ENCODE measurements around the gene IGSF9. TPM values are rescaled to one million over a fixed set of nuclear protein-coding genes. Genes with fewer than 3 reads are reported as not detected.

Gene IGSF9
- total RNA-seq, 1 experiment from 2014 or later = 21.2 TPM

DNA sequence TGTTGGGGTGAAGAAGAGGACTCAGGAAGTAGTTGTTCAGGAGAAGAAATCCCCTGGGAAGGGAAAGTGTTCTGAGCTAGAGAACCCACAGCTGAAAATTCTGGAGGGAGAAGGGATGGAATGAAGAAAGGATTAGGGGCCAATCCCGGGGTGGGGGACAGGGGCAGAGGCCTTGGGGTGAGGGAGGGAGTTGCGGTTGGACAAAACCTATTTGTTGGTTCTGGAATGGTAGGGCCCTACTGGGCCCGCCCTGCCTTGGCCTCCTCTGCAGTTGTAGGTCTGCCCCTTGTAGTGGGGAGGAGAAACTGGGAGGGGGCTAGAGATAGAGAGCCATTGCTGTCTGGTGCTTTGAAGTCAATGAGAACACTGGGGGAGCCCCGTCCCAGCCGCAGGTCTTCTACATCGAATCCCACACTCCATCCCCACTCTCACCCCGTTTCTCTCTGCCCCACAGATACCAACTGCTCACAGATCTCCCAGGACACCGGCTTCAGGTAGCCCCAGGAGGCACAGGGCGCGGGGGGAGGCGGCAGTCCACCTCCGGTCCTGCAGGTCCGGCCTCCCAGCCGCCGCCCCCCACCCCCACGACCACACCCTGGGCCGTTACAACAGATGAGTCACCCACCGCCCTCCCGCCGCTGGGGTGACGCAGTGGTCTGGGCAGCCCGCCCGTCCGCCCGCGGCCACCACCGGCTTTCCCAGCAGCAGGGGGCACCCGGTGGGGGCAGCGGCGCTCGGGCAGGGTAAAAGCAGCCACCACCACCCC lies 21.2 kb downstream of the IGSF9 start:
- H3K27me3 ChIP-seq (replicated peaks; ENCODE audit: control insufficient read depth, insufficient read depth, low read length) = no peaks in the 10 kb centered on the region
- H3K27me3 Mint-ChIP-seq (ENCODE audit: insufficient read depth, unreplicated experiment) = no peaks in the 10 kb centered on the region
- no peaks in the 10 kb centered on the region for H3K9me3 Mint-ChIP-seq (ENCODE audit: unreplicated experiment)
- H3K4me3 ChIP-seq (ENCODE audit: low read depth, low read length) = peak overlapping the region; percentile 63
- peak; percentile 83 to 84 for DNase-seq
- POLR2A ChIA-PET = interaction anchor here (0.8 to 1.5 kb wide), 3 partner anchors 8 to 82 kb away, joined by 3 to 10 read pairs (median 5); no protein-coding TSS in a partner anchor
- H3K4me1 ChIP-seq = peaks cover 52% of the 10 kb centered on the region
- intact Hi-C loops (cut with micrococcal nuclease; ENCODE audit: unreplicated experiment) = loop anchor here (2.0 kb wide), 1 partner anchor 23 kb away; the partner anchor contains the start of gene CFAP45
- H3K4me3 Mint-ChIP-seq (ENCODE audit: unreplicated experiment) = peak overlapping the region; percentile 74
- no peaks in the 10 kb centered on the region for H3K9me3 ChIP-seq
- H3K36me3 ChIP-seq (ENCODE audit: control insufficient read depth, insufficient read depth, low read length) = peaks cover 4% of the 10 kb centered on the region; the same call in 1 of the 2 replicates
- H3K36me3 Mint-ChIP-seq (ENCODE audit: insufficient read depth, unreplicated experiment) = peaks cover 73% of the 10 kb centered on the region
- TF ChIP-seq, protein P1, sequence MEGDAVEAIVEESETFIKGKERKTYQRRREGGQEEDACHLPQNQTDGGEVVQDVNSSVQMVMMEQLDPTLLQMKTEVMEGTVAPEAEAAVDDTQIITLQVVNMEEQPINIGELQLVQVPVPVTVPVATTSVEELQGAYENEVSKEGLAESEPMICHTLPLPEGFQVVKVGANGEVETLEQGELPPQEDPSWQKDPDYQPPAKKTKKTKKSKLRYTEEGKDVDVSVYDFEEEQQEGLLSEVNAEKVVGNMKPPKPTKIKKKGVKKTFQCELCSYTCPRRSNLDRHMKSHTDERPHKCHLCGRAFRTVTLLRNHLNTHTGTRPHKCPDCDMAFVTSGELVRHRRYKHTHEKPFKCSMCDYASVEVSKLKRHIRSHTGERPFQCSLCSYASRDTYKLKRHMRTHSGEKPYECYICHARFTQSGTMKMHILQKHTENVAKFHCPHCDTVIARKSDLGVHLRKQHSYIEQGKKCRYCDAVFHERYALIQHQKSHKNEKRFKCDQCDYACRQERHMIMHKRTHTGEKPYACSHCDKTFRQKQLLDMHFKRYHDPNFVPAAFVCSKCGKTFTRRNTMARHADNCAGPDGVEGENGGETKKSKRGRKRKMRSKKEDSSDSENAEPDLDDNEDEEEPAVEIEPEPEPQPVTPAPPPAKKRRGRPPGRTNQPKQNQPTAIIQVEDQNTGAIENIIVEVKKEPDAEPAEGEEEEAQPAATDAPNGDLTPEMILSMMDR (IDR thresholded peaks at IDR 0.05; ENCODE audit: insufficient read depth in 1 of 2, low read depth in 1 of 2, low read length in 1 of 2, severe bottlenecking in 1 of 2, unreplicated experiment in 1 of 2) = no peak
- CTCF ChIA-PET = interaction anchor here (1.0 to 1.7 kb wide), 6 partner anchors 10 to 143 kb away, joined by 3 to 8 read pairs (median 4); partner anchors contain the start of gene DUSP23
- H3K27ac Mint-ChIP-seq (ENCODE audit: unreplicated experiment) = peak overlapping the region; percentile 98
- BruUV-seq (replicated peaks) = no TSS peak
- H3K4me1 Mint-ChIP-seq (ENCODE audit: low read depth, unreplicated experiment) = peaks cover 43% of the 10 kb centered on the region

DNA sequence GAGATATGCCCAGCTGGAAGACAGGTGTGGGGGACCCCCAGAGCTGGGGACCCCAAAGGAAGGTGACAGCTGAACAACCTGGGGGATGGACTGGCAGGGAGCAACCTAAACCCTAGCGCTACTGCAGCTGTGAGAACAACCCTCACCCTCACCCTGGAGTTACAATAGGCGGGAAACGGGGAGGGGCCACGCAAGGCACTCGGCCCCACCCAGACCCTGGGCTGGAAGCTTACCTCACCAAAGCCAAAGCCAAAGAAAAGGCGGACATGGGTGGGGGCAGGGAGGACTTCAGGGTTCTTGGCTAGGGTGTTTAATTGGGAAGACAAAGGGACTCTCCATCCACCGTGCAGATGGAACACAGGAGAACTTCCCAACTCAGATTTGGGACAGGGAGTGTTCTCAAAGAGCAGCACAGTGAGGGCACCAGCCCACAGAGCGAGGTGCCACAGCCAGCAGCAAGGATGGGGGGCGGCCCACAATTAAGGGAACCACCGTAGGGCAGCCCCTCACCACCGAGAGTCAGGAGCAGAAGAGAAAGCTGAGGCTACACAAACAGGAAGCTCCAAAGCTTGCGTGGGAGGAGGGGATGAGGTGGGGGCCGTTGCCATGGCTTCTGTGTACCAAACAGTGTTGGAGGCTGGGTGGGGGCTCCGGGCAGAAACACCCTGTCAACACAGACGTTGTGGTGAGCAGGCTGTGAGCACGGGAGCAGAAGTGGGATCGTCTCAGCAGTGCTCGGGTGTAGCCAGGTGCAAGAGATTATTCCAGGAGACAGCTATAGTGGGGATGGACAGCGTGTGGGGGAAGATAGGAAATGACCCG lies 22.0 kb downstream of the IGSF9 start:
- DNase-seq = peak in 1 of 2 experiments; percentile 62
- CTCF ChIA-PET = interaction anchor here (1.0 to 1.7 kb wide), 4 partner anchors 10 to 124 kb away, joined by 3 to 5 read pairs (median 4); no protein-coding TSS in a partner anchor
- H3K36me3 Mint-ChIP-seq (ENCODE audit: insufficient read depth, unreplicated experiment) = peaks cover 69% of the 10 kb centered on the region

More for the DNA sequence above, 22.0 kb downstream of the IGSF9 start:
- H3K27ac Mint-ChIP-seq (ENCODE audit: unreplicated experiment) = peak overlapping the region; percentile 98
- H3K36me3 ChIP-seq (ENCODE audit: control insufficient read depth, insufficient read depth, low read length) = peaks cover 4% of the 10 kb centered on the region
- no TSS peak for BruUV-seq (replicated peaks)
- H3K27me3 ChIP-seq (replicated peaks; ENCODE audit: control insufficient read depth, insufficient read depth, low read length) = no peaks in the 10 kb centered on the region
- intact Hi-C loops (cut with micrococcal nuclease; ENCODE audit: unreplicated experiment) = loop anchor here (2.0 kb wide), 1 partner anchor 23 kb away; the partner anchor contains the start of gene CFAP45
- H3K4me1 ChIP-seq = peaks cover 53% of the 10 kb centered on the region
- H3K4me3 ChIP-seq (ENCODE audit: low read depth, low read length) = peak overlapping the region; percentile 63
- no peaks in the 10 kb centered on the region for H3K9me3 Mint-ChIP-seq (ENCODE audit: unreplicated experiment)
- H3K4me3 Mint-ChIP-seq (ENCODE audit: unreplicated experiment) = peak overlapping the region; percentile 74
- H3K4me1 Mint-ChIP-seq (ENCODE audit: low read depth, unreplicated experiment) = peaks cover 45% of the 10 kb centered on the region
- POLR2A ChIA-PET = interaction anchor here (0.5 kb wide), 1 partner anchor 9 kb away, joined by 3 read pairs; no protein-coding TSS in a partner anchor
- no peaks in the 10 kb centered on the region for H3K27me3 Mint-ChIP-seq (ENCODE audit: insufficient read depth, unreplicated experiment)
- H3K9me3 ChIP-seq = no peaks in the 10 kb centered on the region
- TF ChIP-seq, protein P1 (IDR thresholded peaks at IDR 0.05; ENCODE audit: insufficient read depth in 1 of 2, low read depth in 1 of 2, low read length in 1 of 2, severe bottlenecking in 1 of 2, unreplicated experiment in 1 of 2) = no peak

Data from Caco-2 (cell line).